ENCODE measurements around the gene FUT9.

- no peak for TF ChIP-seq YY1 (IDR thresholded peaks at IDR 0.05; ENCODE audit: insufficient read depth, insufficient read length)
- TF ChIP-seq SUZ12 (IDR thresholded peaks at IDR 0.05; ENCODE audit: extremely low read depth, insufficient read depth, insufficient read length) = no peak
Measured at GRCh38 chr6:96058082-96058481, 42.3 kb downstream of the FUT9 start.

All from NT2/D1 (cell line).